ENCODE measurements around the gene SUPT20HL2.

Gene SUPT20HL2

DNA sequence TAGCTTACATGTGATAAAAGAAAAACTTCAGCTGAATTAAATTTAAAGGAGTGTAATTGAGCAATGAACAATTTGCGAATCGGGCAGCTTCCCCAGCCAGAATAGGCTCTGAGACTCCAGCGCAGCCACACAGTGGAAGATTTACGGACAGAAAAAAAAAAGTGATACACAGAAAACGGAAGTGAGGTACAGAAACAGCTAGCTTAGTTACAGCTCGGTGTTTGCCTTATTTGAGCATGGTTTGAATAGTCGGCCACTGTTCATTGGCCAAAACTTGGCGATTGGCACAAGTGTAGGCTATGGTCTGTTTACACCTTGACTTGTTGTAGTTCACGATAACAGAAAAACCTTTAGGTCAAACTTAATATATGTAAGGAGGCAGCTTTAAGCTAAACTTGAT lies 29.9 kb upstream of the SUPT20HL2 start:
- no peak overlapping the region for H3K4me3 ChIP-seq (replicated peaks; ENCODE audit: low read depth, low read length)
- peak; percentile 10 for DNase-seq (ENCODE audit: low read depth)
- TF ChIP-seq, protein P1, sequence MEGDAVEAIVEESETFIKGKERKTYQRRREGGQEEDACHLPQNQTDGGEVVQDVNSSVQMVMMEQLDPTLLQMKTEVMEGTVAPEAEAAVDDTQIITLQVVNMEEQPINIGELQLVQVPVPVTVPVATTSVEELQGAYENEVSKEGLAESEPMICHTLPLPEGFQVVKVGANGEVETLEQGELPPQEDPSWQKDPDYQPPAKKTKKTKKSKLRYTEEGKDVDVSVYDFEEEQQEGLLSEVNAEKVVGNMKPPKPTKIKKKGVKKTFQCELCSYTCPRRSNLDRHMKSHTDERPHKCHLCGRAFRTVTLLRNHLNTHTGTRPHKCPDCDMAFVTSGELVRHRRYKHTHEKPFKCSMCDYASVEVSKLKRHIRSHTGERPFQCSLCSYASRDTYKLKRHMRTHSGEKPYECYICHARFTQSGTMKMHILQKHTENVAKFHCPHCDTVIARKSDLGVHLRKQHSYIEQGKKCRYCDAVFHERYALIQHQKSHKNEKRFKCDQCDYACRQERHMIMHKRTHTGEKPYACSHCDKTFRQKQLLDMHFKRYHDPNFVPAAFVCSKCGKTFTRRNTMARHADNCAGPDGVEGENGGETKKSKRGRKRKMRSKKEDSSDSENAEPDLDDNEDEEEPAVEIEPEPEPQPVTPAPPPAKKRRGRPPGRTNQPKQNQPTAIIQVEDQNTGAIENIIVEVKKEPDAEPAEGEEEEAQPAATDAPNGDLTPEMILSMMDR (IDR thresholded peaks at IDR 0.05; ENCODE audit: low read length, missing control alignments): no peak

DNA sequence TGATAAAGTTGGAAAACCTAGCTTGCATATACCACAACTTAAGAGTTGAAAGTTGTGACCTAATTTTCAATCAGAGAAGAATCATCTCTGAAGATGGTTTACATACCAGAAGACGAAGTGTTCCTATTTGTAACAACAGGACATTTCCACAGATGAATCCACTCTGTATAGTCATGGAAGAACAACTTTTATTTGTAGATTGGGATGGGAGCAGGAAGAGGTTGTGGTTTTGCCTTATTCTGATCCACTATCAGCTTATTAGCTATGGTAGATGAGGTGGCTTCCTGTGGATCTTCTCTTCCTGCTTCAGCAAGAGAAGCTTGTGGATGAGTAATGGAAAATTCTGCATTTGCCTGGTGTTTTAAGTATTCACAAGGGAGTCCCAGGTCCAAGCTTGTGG lies 27.9 kb upstream of the SUPT20HL2 start:
- TF ChIP-seq, protein P1 (IDR thresholded peaks at IDR 0.05; ENCODE audit: low read length, missing control alignments): no peak
- peak; percentile 54 for DNase-seq (ENCODE audit: low read depth)
- H3K4me3 ChIP-seq (replicated peaks; ENCODE audit: low read depth, low read length): no peak overlapping the region

DNA sequence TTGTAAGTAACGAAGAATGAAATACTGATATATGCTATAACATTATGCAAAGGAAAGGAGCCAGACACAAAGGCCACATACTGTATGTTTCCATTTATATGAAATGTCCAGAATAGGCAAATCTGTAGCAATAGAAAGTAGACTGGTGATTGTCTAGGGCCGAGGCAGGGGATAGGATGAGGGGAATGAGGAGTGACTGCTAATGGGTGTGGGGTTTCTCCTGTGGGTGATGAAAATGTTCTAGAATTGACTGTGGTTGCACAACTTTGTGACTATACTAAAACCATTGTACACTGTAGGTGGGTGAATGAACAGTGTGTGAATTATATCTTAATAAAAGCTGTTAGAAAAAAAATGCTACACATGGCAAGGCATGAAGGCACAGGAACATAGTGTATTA lies 26.6 kb upstream of the SUPT20HL2 start:
- TF ChIP-seq, protein P1 (IDR thresholded peaks at IDR 0.05; ENCODE audit: low read length, missing control alignments): no peak
- DNase-seq (ENCODE audit: low read depth): no peak
- H3K4me3 ChIP-seq (replicated peaks; ENCODE audit: low read depth, low read length): no peak overlapping the region

DNA sequence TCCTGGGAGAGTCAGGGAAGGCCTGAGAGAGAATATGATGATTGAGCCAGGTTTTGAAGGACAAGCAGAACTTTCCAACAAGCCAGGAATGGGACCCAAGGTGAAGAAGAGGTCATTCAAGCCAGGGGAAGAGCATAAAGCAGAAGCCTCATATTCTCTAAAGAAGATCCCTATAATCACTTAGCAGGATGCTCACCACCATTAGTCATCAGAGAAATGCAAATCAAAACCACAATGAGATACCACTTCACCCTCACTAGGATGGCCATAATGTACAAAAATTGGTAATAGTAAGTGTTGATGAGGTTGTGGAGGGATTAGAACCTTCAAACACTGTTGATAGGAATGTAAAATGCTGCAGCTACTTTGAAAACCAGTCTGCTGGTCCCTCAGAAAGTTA lies 26.0 kb upstream of the SUPT20HL2 start:
- TF ChIP-seq, protein P1 (IDR thresholded peaks at IDR 0.05; ENCODE audit: low read length, missing control alignments): no peak
- no peak for DNase-seq (ENCODE audit: low read depth)
- no peak overlapping the region for H3K4me3 ChIP-seq (replicated peaks; ENCODE audit: low read depth, low read length)

DNA sequence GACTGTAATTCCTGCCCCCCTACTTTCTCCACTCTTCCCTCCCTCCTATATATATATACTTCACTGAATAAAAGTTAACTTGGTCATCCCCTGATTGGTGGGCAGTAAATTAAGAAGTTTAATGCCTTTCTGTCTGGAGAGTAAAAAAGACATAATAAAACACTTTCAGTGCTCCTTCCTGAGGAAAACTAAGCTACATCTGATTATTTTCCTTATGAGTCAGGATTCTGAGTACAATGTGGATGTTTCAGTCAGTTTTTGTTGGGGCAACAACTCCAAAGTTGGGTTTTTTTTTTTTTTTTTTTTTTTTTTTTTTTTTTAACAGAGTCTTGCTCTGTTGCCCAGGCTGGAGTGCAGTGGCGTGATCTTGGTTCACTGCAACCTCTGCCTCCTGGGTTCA lies 22.0 kb upstream of the SUPT20HL2 start:
- H3K4me3 ChIP-seq (replicated peaks; ENCODE audit: low read depth, low read length): no peak overlapping the region
- TF ChIP-seq, protein P1 (IDR thresholded peaks at IDR 0.05; ENCODE audit: low read length, missing control alignments): no peak
- peak; percentile 12 for DNase-seq (ENCODE audit: low read depth)

DNA sequence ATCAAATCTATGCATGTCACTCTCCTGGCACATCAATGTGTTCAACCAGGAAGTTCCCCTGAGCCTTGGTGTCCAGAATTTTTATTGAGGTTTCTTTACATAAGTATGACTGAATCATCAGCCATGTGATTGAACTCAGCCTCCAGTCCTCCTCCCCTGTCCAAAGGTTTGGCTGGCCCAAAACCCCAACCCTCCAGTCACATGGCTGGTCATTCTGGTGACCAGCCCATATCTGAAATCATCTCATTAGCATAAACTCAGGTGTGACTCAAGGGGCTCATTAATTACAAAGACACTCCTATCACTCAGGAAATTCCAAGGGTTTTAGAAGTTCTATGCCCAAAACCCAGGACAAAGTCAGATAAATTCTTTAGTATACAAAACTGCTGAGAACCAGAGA lies 20.6 kb upstream of the SUPT20HL2 start:
- no peak for DNase-seq (ENCODE audit: low read depth)
- no peak overlapping the region for H3K4me3 ChIP-seq (replicated peaks; ENCODE audit: low read depth, low read length)
- TF ChIP-seq, protein P1 (IDR thresholded peaks at IDR 0.05; ENCODE audit: low read length, missing control alignments): no peak

DNA sequence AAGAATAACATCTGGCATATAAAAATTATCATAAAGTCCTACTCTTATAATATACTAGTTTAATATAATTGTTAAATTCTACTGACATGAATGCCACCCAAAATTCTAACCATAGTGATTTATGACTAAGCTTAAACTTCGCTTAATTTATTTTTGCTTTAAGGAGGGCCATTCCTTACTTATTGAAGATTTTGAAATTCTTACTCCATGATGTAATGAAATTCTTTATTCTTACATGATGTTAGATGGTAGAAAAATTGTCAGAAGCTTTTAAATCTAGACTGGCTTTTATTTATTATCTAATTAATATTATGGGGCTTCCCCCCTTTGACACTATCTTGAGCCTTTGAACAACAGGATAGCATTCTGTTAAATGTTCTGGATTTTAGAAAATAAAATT lies 19.5 kb upstream of the SUPT20HL2 start:
- no peak overlapping the region for H3K4me3 ChIP-seq (replicated peaks; ENCODE audit: low read depth, low read length)
- no peak for DNase-seq (ENCODE audit: low read depth)
- TF ChIP-seq, protein P1 (IDR thresholded peaks at IDR 0.05; ENCODE audit: low read length, missing control alignments): no peak

All from fibroblast of pulmonary artery (primary cell).